SK-N-SH treated with all-trans-retinoic acid at 6 μM for 48 hours (cell line): Measurements from ENCODE around the gene MAPK7.

Experiments
- PPARA ChIP-seq: fragments of 250-450 bp; sonication (Bioruptor Pico); IDR thresholded peaks from 2 replicates; pipeline ENCODE4 v1.5.0; 2020; ENCODE audit warnings: mild to moderate bottlenecking, borderline replicate concordance
- ZFP3 ChIP-seq: fragments of 250-450 bp; sonication (Bioruptor Pico); IDR thresholded peaks from 2 replicates; pipeline ENCODE4 v1.5.0; 2020; ENCODE audit warnings: mild to moderate bottlenecking, moderate library complexity

- TF ChIP-seq PPARA (CRISPR knock-in tag): no peak
- no peak for TF ChIP-seq ZFP3 (CRISPR knock-in tag)
Measured at GRCh38 chr17:19392303-19392702, 14.0 kb downstream of the MAPK7 start.
